ENCODE measurements around the gene ICA1.
"Not testable (repeated sequence)": the region's sequence is repeated elsewhere in the genome, so short reads cannot be mapped to it uniquely, and the experiment has no call there.

ICA1 gene

DNA sequence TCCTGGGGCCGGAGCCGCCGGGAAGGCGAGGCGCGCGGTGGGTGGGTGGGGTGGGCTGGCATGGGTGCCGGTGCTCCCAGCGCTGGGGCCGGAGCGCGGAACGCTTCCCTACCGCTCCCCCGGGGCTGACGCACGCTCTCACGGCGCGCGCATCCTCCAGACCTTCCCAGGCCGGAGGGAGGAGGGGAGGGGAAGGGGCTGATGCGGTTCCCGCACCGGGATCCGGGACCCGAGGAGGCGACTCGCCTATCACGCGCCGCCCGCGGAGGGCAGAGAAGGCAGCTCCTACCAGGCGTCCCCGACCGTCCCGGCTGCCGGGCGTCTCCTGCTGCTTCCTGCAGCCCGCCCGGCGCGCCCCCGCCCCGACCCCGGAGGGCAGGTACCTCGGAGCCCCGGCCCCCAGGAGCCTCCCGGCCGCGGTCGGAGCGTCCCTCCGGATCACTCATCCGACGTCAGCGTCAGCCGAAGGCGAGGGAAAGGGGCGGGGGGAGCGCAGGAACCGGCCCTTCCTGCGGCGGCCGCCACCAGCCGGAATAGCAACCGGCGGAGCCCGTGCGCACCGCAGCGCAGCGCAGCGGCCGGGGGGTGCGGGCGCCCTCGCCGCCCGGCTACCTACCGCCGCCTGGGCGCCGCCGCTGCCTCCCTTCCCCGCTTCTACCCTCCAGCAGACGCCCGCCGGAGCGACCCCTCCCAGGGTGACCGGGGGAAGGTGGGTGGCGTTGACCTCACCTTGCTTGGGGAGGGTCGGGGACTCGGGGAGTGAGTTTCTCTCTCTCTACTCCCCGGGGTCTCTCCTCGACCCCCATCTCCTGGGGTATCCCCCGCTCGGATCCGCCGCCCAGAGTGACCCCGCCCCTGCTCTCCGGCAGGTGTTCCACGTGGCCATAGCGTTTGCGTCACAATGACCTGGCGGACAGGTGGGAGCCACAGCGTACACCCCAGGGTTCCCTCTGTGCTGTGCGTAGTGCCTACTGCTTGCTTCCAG lies at the start of gene ICA1:
Gene ICA1, minus strand, starts transcription at position 457 of the 985 bp plus-strand sequence. CDS start 26,241 bp downstream, outside the sequence.
- DNase-seq (ENCODE audit: low read depth in 4 of 4, low spot score in 1 of 4): peak in 1 of 4 experiments; percentile 19

- DNase-seq (ENCODE audit: low read depth in 4 of 4, low spot score in 1 of 4): no peak
Measured at GRCh38 chr7:8310876-8311275, 48.9 kb upstream of the ICA1 start.

DNA sequence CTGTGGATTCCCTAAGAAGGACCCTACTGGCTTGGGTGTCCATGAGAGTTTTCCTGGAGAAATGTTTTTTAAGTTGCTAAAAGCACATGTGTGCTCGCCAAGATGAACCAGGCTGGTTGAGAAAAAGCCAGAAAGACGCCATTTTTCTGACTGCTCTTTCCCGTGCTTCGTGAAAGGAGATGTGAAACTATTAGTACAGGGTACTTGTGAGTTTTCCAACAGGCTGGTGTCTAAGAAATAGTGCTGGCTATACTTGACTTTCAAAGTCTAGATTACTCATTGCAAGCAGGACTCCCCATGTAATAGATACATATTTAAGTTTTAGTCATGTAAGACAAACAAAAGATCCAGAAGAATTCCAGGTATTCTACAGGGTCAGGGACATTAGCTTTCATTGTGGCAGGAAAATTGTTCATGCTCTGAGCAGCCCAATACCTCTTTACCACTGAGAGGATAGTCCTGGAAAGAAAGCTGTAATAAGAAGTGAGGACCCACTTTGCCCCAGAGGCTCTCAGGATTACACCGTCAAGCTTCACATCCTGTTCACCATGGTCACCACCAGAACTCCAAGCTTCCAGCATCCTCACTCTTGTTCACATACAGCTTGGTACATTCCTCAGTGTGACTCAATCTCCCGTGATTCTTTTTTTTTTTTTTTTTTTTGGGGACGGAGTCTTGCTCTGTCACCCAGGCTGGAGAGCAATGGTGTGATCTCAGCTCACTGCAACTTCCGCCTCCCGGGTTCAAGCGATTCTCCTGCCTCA lies 43.8 kb upstream of the ICA1 start:
- DNase-seq (ENCODE audit: low read depth in 4 of 4, low spot score in 1 of 4): no peak

- DNase-seq (ENCODE audit: low read depth in 4 of 4, low spot score in 1 of 4): no peak
Measured at GRCh38 chr7:8305104-8305503, 43.1 kb upstream of the ICA1 start.

DNA sequence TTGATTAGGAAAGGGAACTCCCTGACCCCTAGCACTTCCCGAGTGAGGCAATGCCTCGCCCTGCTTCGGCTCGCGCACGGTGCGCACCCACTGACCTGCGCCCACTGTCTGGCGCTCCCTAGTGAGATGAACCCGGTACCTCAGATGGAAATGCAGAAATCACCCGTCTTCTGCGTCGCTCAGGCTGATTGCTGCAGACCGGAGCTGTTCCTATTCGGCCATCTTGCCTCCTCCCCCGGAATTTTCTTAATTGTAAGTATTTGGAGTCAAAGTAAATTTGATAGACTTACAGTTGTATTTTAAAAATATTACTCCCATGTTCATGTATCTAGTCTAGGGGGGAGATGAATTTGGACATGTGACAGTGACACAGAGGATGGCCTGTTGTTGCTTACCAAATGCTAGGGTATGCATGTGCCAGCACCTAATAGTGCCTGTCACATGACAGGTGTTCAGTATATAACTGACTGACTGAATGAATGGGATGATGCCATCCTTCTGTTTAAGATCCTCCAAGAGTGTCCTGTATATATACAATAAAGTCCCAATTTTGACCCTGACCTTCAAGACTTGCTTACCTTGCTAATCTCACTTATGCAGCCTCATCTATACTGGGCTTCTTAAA lies 42.0 kb upstream of the ICA1 start:
- DNase-seq (ENCODE audit: low read depth in 4 of 4, low spot score in 1 of 4): no peak

GRCh38 chr7:8297023-8297422 lies 35.1 kb upstream of the ICA1 start:
- not testable (repeated sequence) for DNase-seq (ENCODE audit: low read depth in 4 of 4, low spot score in 1 of 4)

DNA sequence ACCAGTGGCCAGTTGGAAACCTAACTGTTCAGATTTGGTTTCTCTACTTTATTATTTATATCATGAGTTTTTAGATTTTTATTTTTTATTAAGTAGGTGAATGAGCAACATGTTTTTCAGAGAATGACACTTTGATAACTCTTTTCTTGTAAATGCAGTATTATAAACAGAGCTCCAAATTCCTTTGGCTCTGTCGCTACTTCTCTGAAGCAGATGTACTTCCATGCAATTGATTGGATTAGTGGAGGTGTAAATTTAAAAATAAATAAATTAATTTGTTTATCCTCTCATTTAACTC lies 34.3 kb upstream of the ICA1 start:
- no peak for DNase-seq (ENCODE audit: low read depth in 4 of 4, low spot score in 1 of 4)

GRCh38 chr7:8295638-8296361 lies 33.8 kb upstream of the ICA1 start:
- DNase-seq (ENCODE audit: low read depth in 4 of 4, low spot score in 1 of 4): peak in 2 of 4 experiments; percentile 0 to 2

- no peak for DNase-seq (ENCODE audit: low read depth in 4 of 4, low spot score in 1 of 4)
Measured at GRCh38 chr7:8291397-8292141, 29.6 kb upstream of the ICA1 start.

GRCh38 chr7:8290645-8291308 lies 28.8 kb upstream of the ICA1 start:
- DNase-seq (ENCODE audit: low read depth in 4 of 4, low spot score in 1 of 4): no peak

- no peak for DNase-seq (ENCODE audit: low read depth in 4 of 4, low spot score in 1 of 4)
Measured at GRCh38 chr7:8286118-8286517, 24.2 kb upstream of the ICA1 start.

- DNase-seq (ENCODE audit: low read depth in 4 of 4, low spot score in 1 of 4): no peak
Measured at GRCh38 chr7:8285155-8285554, 23.2 kb upstream of the ICA1 start.

DNA sequence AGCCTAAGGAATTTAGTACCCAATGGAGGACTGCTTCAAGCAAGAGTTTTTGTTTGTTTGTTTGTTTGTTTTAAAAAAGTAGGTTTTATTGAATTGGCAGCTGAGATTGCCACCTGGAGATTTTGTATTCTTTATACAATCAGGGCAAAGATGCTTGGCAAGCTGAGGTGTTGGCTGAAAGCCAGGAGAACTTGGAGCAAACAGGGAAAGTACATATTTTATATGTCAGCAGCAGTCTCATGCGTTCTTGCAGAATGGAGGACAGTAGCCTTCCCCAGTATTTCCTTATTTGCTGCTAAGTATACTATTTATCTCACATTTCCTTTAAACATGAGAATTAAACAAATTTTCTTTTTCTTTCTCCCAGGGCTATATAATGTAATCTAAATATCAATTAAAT lies 22.6 kb upstream of the ICA1 start:
- no peak for DNase-seq (ENCODE audit: low read depth in 4 of 4, low spot score in 1 of 4)

GRCh38 chr7:8283968-8284367 lies 22.0 kb upstream of the ICA1 start:
- no peak for DNase-seq (ENCODE audit: low read depth in 4 of 4, low spot score in 1 of 4)

DNA sequence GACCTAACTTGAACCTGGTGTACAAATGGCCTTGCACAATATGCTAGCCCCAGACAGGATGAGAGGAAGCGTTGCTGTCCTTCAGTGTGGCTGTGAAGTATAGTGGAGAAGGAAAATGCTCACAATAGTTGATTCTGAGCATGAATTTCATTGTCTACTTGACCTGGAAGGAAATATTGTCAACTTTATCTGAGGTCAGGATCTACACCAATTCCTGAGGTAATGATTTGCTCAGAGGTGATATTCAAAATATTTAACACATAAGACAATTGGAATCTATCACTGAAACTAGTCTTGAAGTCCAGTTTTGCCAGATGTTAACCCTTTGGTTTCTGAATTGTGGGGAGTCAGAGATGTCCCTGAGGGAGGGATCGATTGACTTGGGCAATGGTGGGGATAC lies 20.9 kb upstream of the ICA1 start:
- no peak for DNase-seq (ENCODE audit: low read depth in 4 of 4, low spot score in 1 of 4)

DNA sequence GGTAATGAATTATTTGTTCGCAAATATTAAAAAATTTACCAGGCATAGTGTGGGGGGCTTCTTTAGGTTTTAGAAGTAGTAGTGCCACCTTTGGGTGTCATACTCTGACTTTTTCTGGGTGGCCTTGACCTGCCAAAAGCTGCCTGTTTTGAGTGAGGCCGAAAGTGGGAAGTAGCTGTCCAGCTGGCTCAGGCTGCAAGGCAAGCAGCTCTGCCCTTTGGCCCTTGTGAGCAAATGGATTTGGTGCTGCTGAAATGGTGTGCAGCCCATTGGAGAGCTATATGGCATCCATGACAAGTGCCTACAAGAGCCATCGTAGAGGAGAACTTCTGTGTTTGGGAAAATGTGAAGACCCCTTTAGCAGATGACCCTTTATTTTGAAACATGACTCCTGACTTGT lies 20.2 kb upstream of the ICA1 start:
- no peak for DNase-seq (ENCODE audit: low read depth in 4 of 4, low spot score in 1 of 4)

- DNase-seq (ENCODE audit: low read depth in 4 of 4, low spot score in 1 of 4): no peak
Measured at GRCh38 chr7:8278183-8278582, 16.2 kb upstream of the ICA1 start.

DNA sequence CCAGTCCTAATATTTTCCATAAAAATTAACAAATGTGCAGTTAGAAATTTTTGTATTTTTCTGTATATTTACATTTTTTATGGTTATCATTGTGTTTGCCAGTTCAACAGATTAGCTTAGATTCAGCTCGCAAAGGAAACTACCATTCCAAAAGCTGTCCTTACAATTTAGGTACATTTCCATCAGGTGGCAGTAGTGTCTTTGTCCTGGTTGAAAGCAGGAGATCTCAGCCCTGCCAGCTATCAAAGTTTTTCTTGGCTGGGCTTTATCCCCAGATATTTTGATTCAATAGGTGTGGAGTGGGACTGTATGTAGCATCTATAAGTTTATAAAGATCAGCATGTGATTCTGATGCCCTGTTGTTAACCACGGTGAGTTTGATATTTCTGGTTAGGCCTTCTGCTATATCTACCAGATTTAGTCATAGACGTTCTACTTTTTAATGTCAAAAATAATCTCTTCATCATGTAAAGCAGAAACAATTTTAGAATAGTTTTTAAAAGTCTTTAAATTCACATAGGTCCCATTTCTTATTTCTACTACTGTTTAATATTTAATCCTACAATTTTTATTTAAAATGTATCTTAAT lies 15.5 kb upstream of the ICA1 start:
- no peak for DNase-seq (ENCODE audit: low read depth in 4 of 4, low spot score in 1 of 4)

GRCh38 chr7:8274589-8274988 lies 12.6 kb upstream of the ICA1 start:
- no peak for DNase-seq (ENCODE audit: low read depth in 4 of 4, low spot score in 1 of 4)

- no peak for DNase-seq (ENCODE audit: low read depth in 4 of 4, low spot score in 1 of 4)
Measured at GRCh38 chr7:8271960-8272359, 10.0 kb upstream of the ICA1 start.

Data from stimulated activated CD4-positive, alpha-beta T cell treated with anti-CD3 and anti-CD28 coated beads, Interleukin-1b, Interleukin-23, amount 100 ng/mL, for 24 hours (primary cell).